ENCODE measurements around the gene IFIT3.
"Not testable (repeated sequence)": the region's sequence is repeated elsewhere in the genome, so short reads cannot be mapped to it uniquely, and the experiment has no call there.

The IFIT3 gene

GRCh38 chr10:89327803-89328441 lies at the start of gene IFIT3:
TSS of gene IFIT3 (plus strand) at chr10:89327997. CDS start at chr10:89328074, 77 bp downstream.
- H3K4me1 ChIP-seq (ENCODE audit: control insufficient read depth, insufficient read depth, low read length) = peaks cover 14% of the 10 kb centered on the region
- peak within 1 kb of the TSS; percentile 61 to 74 for H3K9ac ChIP-seq (ENCODE audit: low read length in 2 of 2)
- no peaks in the 10 kb centered on the region for H3K36me3 ChIP-seq (ENCODE audit: control insufficient read depth in 2 of 2, insufficient read depth in 2 of 2, low read length in 2 of 2)
- peak within 1 kb of the TSS; percentile 50 for H3K27ac ChIP-seq (ENCODE audit: low read length)
- H3K9me3 ChIP-seq (ENCODE audit: control insufficient read depth in 2 of 2, low read length in 2 of 2) = no peaks in the 10 kb centered on the region
- peak within 1 kb of the TSS; percentile 69 to 76 for H3K4me3 ChIP-seq (ENCODE audit: low read length in 2 of 2)
- H3K27me3 ChIP-seq (ENCODE audit: control insufficient read depth in 1 of 2, insufficient read depth in 2 of 2, low read length in 2 of 2) = no peaks in the 10 kb centered on the region

GRCh38 chr10:89278034-89278535 lies 49.7 kb upstream of the IFIT3 start:
- Histone ChIP-seq H3K27me3 (ENCODE audit: control insufficient read depth in 1 of 2, insufficient read depth in 2 of 2, low read length in 2 of 2) (no peaks in the 10 kb centered on the region), H3K4me3 (ENCODE audit: low read length in 2 of 2) (peak overlapping the region in 1 of 2 donors; percentile 16), H3K36me3 (ENCODE audit: control insufficient read depth in 2 of 2, insufficient read depth in 2 of 2, low read length in 2 of 2) (no peaks in the 10 kb centered on the region), H3K4me1 (ENCODE audit: control insufficient read depth, insufficient read depth, low read length) (peaks cover 9% of the 10 kb centered on the region), H3K9ac (ENCODE audit: low read length in 2 of 2) (peak overlapping the region in 1 of 2 donors; percentile 1), H3K9me3 (ENCODE audit: control insufficient read depth in 2 of 2, low read length in 2 of 2) (no peaks in the 10 kb centered on the region), H3K27ac (ENCODE audit: low read length) (peak overlapping the region; percentile 42)

GRCh38 chr10:89278900-89279392 lies 48.9 kb upstream of the IFIT3 start:
- H3K4me3 ChIP-seq (ENCODE audit: low read length in 2 of 2) = no peak overlapping the region
- no peak overlapping the region for H3K27ac ChIP-seq (ENCODE audit: low read length)
- no peaks in the 10 kb centered on the region for H3K9me3 ChIP-seq (ENCODE audit: control insufficient read depth in 2 of 2, low read length in 2 of 2)
- no peaks in the 10 kb centered on the region for H3K36me3 ChIP-seq (ENCODE audit: control insufficient read depth in 2 of 2, insufficient read depth in 2 of 2, low read length in 2 of 2)
- H3K9ac ChIP-seq (ENCODE audit: low read length in 2 of 2) = no peak overlapping the region
- no peaks in the 10 kb centered on the region for H3K27me3 ChIP-seq (ENCODE audit: control insufficient read depth in 1 of 2, insufficient read depth in 2 of 2, low read length in 2 of 2)
- H3K4me1 ChIP-seq (ENCODE audit: control insufficient read depth, insufficient read depth, low read length) = peaks cover 17% of the 10 kb centered on the region

GRCh38 chr10:89279421-89279869 lies 48.4 kb upstream of the IFIT3 start:
- Histone ChIP-seq H3K4me3 (ENCODE audit: low read length in 2 of 2) (no peak overlapping the region), H3K9me3 (ENCODE audit: control insufficient read depth in 2 of 2, low read length in 2 of 2) (no peaks in the 10 kb centered on the region), H3K27ac (ENCODE audit: low read length) (no peak overlapping the region), H3K27me3 (ENCODE audit: control insufficient read depth in 1 of 2, insufficient read depth in 2 of 2, low read length in 2 of 2) (no peaks in the 10 kb centered on the region), H3K9ac (ENCODE audit: low read length in 2 of 2) (no peak overlapping the region), H3K36me3 (ENCODE audit: control insufficient read depth in 2 of 2, insufficient read depth in 2 of 2, low read length in 2 of 2) (no peaks in the 10 kb centered on the region), H3K4me1 (ENCODE audit: control insufficient read depth, insufficient read depth, low read length) (peaks cover 22% of the 10 kb centered on the region)

GRCh38 chr10:89280508-89280907 lies 47.3 kb upstream of the IFIT3 start:
- Histone ChIP-seq H3K27me3 (ENCODE audit: control insufficient read depth in 1 of 2, insufficient read depth in 2 of 2, low read length in 2 of 2) (no peaks in the 10 kb centered on the region), H3K9ac (ENCODE audit: low read length in 2 of 2) (no peak overlapping the region), H3K4me1 (ENCODE audit: control insufficient read depth, insufficient read depth, low read length) (peaks cover 24% of the 10 kb centered on the region), H3K9me3 (ENCODE audit: control insufficient read depth in 2 of 2, low read length in 2 of 2) (no peaks in the 10 kb centered on the region), H3K27ac (ENCODE audit: low read length) (no peak overlapping the region), H3K4me3 (ENCODE audit: low read length in 2 of 2) (no peak overlapping the region), H3K36me3 (ENCODE audit: control insufficient read depth in 2 of 2, insufficient read depth in 2 of 2, low read length in 2 of 2) (no peaks in the 10 kb centered on the region)

GRCh38 chr10:89281606-89282395 lies 46.0 kb upstream of the IFIT3 start:
- Histone ChIP-seq H3K9me3 (ENCODE audit: control insufficient read depth in 2 of 2, low read length in 2 of 2) (no peaks in the 10 kb centered on the region), H3K27ac (ENCODE audit: low read length) (no peak overlapping the region), H3K4me3 (ENCODE audit: low read length in 2 of 2) (no peak overlapping the region), H3K36me3 (ENCODE audit: control insufficient read depth in 2 of 2, insufficient read depth in 2 of 2, low read length in 2 of 2) (no peaks in the 10 kb centered on the region), H3K9ac (ENCODE audit: low read length in 2 of 2) (no peak overlapping the region), H3K27me3 (ENCODE audit: control insufficient read depth in 1 of 2, insufficient read depth in 2 of 2, low read length in 2 of 2) (no peaks in the 10 kb centered on the region), H3K4me1 (ENCODE audit: control insufficient read depth, insufficient read depth, low read length) (peaks cover 24% of the 10 kb centered on the region)

GRCh38 chr10:89283025-89283935 lies 44.5 kb upstream of the IFIT3 start:
- Histone ChIP-seq H3K27me3 (ENCODE audit: control insufficient read depth in 1 of 2, insufficient read depth in 2 of 2, low read length in 2 of 2) (no peaks in the 10 kb centered on the region), H3K9me3 (ENCODE audit: control insufficient read depth in 2 of 2, low read length in 2 of 2) (no peaks in the 10 kb centered on the region), H3K27ac (ENCODE audit: low read length) (peak overlapping the region; percentile 64), H3K36me3 (ENCODE audit: control insufficient read depth in 2 of 2, insufficient read depth in 2 of 2, low read length in 2 of 2) (no peaks in the 10 kb centered on the region), H3K4me1 (ENCODE audit: control insufficient read depth, insufficient read depth, low read length) (peaks cover 19% of the 10 kb centered on the region), H3K4me3 (ENCODE audit: low read length in 2 of 2) (peak overlapping the region; percentile 58 to 69), H3K9ac (ENCODE audit: low read length in 2 of 2) (peak overlapping the region; percentile 48 to 71)

- Histone ChIP-seq H3K36me3 (ENCODE audit: control insufficient read depth in 2 of 2, insufficient read depth in 2 of 2, low read length in 2 of 2) (no peaks in the 10 kb centered on the region), H3K9ac (ENCODE audit: low read length in 2 of 2) (peak overlapping the region; percentile 48 to 71), H3K9me3 (ENCODE audit: control insufficient read depth in 2 of 2, low read length in 2 of 2) (no peaks in the 10 kb centered on the region), H3K4me1 (ENCODE audit: control insufficient read depth, insufficient read depth, low read length) (peaks cover 17% of the 10 kb centered on the region), H3K4me3 (ENCODE audit: low read length in 2 of 2) (peak overlapping the region; percentile 58 to 69), H3K27me3 (ENCODE audit: control insufficient read depth in 1 of 2, insufficient read depth in 2 of 2, low read length in 2 of 2) (no peaks in the 10 kb centered on the region), H3K27ac (ENCODE audit: low read length) (peak overlapping the region; percentile 64)
Measured at GRCh38 chr10:89283936-89284475, 43.8 kb upstream of the IFIT3 start.

- H3K9ac ChIP-seq (ENCODE audit: low read length in 2 of 2); H3K36me3 ChIP-seq (ENCODE audit: control insufficient read depth in 2 of 2, insufficient read depth in 2 of 2, low read length in 2 of 2); H3K27me3 ChIP-seq (ENCODE audit: control insufficient read depth in 1 of 2, insufficient read depth in 2 of 2, low read length in 2 of 2); H3K4me3 ChIP-seq (ENCODE audit: low read length in 2 of 2); H3K27ac ChIP-seq (ENCODE audit: low read length); H3K9me3 ChIP-seq (ENCODE audit: control insufficient read depth in 2 of 2, low read length in 2 of 2): not testable (repeated sequence)
- peaks cover 17% of the 10 kb centered on the region for H3K4me1 ChIP-seq (ENCODE audit: control insufficient read depth, insufficient read depth, low read length)
Measured at GRCh38 chr10:89284711-89285110, 43.1 kb upstream of the IFIT3 start.

GRCh38 chr10:89285303-89285702 lies 42.5 kb upstream of the IFIT3 start:
- H3K27me3 ChIP-seq (ENCODE audit: control insufficient read depth in 1 of 2, insufficient read depth in 2 of 2, low read length in 2 of 2); H3K9me3 ChIP-seq (ENCODE audit: control insufficient read depth in 2 of 2, low read length in 2 of 2); H3K9ac ChIP-seq (ENCODE audit: low read length in 2 of 2); H3K36me3 ChIP-seq (ENCODE audit: control insufficient read depth in 2 of 2, insufficient read depth in 2 of 2, low read length in 2 of 2); H3K4me3 ChIP-seq (ENCODE audit: low read length in 2 of 2); H3K27ac ChIP-seq (ENCODE audit: low read length): not testable (repeated sequence)
- H3K4me1 ChIP-seq (ENCODE audit: control insufficient read depth, insufficient read depth, low read length) = peaks cover 17% of the 10 kb centered on the region

Data from stomach smooth muscle (tissue), 2 donors.